Activated T-helper 1 cell treated with Interleukin-2 at 50 U/mL for 16 hours (primary cell): ENCODE measurements around the gene KPNA4.
A peak's percentile ranks its signal among the peaks of the same experiment; 100 is the strongest.
"Not testable (repeated sequence)": the region's sequence is repeated elsewhere in the genome, so short reads cannot be mapped to it uniquely, and the experiment has no call there.

Experiments
- DNase-seq: peaks from one replicate; pipeline ENCODE4 v3.0.0-alpha.2; 2020; ENCODE audit warnings: low read depth

Gene KPNA4

GRCh38 chr3:160569894-160570652 is 4.7 kb upstream of the KPNA4 start:
- DNase-seq: no peak

- DNase-seq: no peak
These were observed 3.6 kb upstream of the KPNA4 start for GRCh38 chr3:160568989-160569388.

GRCh38 chr3:160567774-160568173 is 2.4 kb upstream of the KPNA4 start:
- no peak for DNase-seq

GRCh38 chr3:160566499-160566898 is 1.1 kb upstream of the KPNA4 start:
- DNase-seq: no peak

- DNase-seq: peak; percentile 45
These were observed 376 bp downstream of the KPNA4 start for GRCh38 chr3:160564949-160565441.

- DNase-seq: no peak
These were observed 986 bp downstream of the KPNA4 start for GRCh38 chr3:160564258-160564911.

GRCh38 chr3:160562952-160563351 is 2.4 kb downstream of the KPNA4 start:
- DNase-seq: no peak

- no peak for DNase-seq
These were observed 7.8 kb downstream of the KPNA4 start for GRCh38 chr3:160557571-160557970.

- no peak for DNase-seq
These were observed 9.2 kb downstream of the KPNA4 start for GRCh38 chr3:160556141-160556540.

GRCh38 chr3:160554980-160555379 is 10.4 kb downstream of the KPNA4 start:
- no peak for DNase-seq

GRCh38 chr3:160553827-160554226 is 11.5 kb downstream of the KPNA4 start:
- DNase-seq: no peak

- no peak for DNase-seq
These were observed 18.6 kb downstream of the KPNA4 start for GRCh38 chr3:160546727-160547126.

GRCh38 chr3:160545504-160545871 is 19.9 kb downstream of the KPNA4 start:
- no peak for DNase-seq

- DNase-seq: no peak
These were observed 20.4 kb downstream of the KPNA4 start for GRCh38 chr3:160544844-160545503.

- DNase-seq: no peak
These were observed 24.8 kb downstream of the KPNA4 start for GRCh38 chr3:160540551-160540950.

GRCh38 chr3:160538895-160539294 is 26.5 kb downstream of the KPNA4 start:
- no peak for DNase-seq

- no peak for DNase-seq
These were observed 27.6 kb downstream of the KPNA4 start for GRCh38 chr3:160537729-160538128.

- DNase-seq: no peak
These were observed 33.0 kb downstream of the KPNA4 start for GRCh38 chr3:160532371-160532770.

GRCh38 chr3:160531311-160531710 is 34.1 kb downstream of the KPNA4 start:
- DNase-seq: no peak

- DNase-seq: not testable (repeated sequence)
These were observed 49.0 kb downstream of the KPNA4 start for GRCh38 chr3:160516391-160516790.

- no peak for DNase-seq
These were observed 64.0 kb downstream of the KPNA4 start for GRCh38 chr3:160501325-160501724.

GRCh38 chr3:160498202-160498601 is 67.2 kb downstream of the KPNA4 start:
- DNase-seq: no peak

GRCh38 chr3:160490166-160490565 is 75.2 kb downstream of the KPNA4 start:
- DNase-seq: no peak
